WERI-Rb-1 (cell line): ENCODE results near the gene SLC5A10.

Source experiments
- DNase-seq: peaks from one replicate; pipeline ENCODE4 v3.0.0-alpha.2; 2020
- H3K27ac ChIP-seq: fragments of 250-450 bp; sonication (Bioruptor Pico); 2 replicates; pipeline ENCODE4 v1.5.1; 2020; ENCODE audit warnings: mild to moderate bottlenecking, moderate library complexity
- H3K27me3 ChIP-seq: fragments of 250-450 bp; sonication (Bioruptor Pico); 2 replicates; pipeline ENCODE4 v1.5.1; 2021; ENCODE audit warnings: mild to moderate bottlenecking, low read depth, moderate library complexity; ENCODE audit not compliant: insufficient read depth, severe bottlenecking
- H3K36me3 ChIP-seq: fragments of 250-450 bp; sonication (Bioruptor Pico); 2 replicates; pipeline ENCODE4 v1.5.1; 2020; ENCODE audit warnings: mild to moderate bottlenecking, moderate library complexity
- H3K4me3 ChIP-seq: 2 replicates; pipeline ENCODE4 v1.5.1; 2011; ENCODE audit warnings: low read depth, mild to moderate bottlenecking, control low read depth, low read length
- H3K9me3 ChIP-seq: fragments of 250-450 bp; sonication (Bioruptor Pico); 2 replicates; pipeline ENCODE4 v1.5.1; 2021; ENCODE audit warnings: mild to moderate bottlenecking, moderate library complexity; ENCODE audit not compliant: severe bottlenecking
- TF ChIP-seq, protein P1 (sequence below): IDR thresholded peaks from 2 replicates; pipeline ENCODE4 v1.5.1; 2011; ENCODE audit warnings: low read depth, mild to moderate bottlenecking, control low read depth, inconsistent platforms, low read length

The SLC5A10 gene

DNA sequence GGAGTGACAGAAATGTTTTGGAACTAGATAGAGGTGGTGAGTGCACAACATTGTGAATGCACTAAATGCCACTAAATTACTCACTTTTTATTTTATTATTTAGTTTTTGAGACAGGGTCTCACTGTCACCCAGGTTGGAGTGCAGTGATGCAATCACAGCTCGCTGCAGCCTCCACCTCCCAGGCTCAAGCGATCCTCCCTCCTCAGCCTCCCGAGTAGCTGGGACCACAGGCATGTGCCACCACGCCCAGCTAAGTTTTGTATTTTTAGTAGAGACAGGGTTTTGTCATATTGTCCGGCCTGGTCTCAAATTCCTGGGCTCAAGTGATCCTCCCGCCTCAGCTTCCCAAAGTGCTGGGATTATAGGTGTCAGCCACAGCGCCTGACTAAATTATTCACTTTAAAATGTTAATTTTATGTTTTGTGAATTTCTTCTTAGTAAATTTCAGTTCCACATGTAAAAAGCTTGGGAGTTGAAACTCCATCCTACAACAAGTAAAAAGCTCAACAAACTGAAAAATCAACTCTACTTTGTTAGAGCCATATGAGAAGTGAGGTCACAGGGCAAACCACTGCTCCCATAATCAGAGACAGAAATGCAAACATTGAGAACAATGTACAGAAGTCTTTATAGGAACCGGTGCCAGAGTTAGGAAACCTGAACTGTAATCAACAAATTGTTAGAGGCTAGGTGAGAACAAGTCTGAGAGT is 13.8 kb upstream of the SLC5A10 start:
- no peaks in the 10 kb centered on the region for H3K36me3 ChIP-seq
- no peak for DNase-seq

DNA sequence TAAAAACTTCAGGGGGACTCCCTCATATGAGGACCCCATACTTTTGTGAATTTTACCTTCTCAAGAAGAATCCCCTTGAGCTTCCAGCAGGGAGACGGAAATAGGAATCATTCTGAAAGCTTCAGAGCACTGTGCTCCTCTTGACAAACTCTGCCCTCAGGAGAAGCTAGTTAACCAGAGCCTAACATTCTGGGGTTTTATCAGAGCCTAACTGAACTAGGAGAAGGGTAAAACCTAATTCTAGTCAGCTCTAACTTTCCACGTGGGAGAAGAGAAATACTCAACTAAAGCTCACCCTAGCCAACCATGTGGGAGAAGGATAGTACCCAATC is 13.3 kb upstream of the SLC5A10 start:
- H3K27me3 ChIP-seq, result no peaks in the 10 kb centered on the region
- TF ChIP-seq, protein P1, sequence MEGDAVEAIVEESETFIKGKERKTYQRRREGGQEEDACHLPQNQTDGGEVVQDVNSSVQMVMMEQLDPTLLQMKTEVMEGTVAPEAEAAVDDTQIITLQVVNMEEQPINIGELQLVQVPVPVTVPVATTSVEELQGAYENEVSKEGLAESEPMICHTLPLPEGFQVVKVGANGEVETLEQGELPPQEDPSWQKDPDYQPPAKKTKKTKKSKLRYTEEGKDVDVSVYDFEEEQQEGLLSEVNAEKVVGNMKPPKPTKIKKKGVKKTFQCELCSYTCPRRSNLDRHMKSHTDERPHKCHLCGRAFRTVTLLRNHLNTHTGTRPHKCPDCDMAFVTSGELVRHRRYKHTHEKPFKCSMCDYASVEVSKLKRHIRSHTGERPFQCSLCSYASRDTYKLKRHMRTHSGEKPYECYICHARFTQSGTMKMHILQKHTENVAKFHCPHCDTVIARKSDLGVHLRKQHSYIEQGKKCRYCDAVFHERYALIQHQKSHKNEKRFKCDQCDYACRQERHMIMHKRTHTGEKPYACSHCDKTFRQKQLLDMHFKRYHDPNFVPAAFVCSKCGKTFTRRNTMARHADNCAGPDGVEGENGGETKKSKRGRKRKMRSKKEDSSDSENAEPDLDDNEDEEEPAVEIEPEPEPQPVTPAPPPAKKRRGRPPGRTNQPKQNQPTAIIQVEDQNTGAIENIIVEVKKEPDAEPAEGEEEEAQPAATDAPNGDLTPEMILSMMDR, result no peak
- no peak for DNase-seq

More for the DNA sequence above, 13.8 kb upstream of the SLC5A10 start:
- Histone ChIP-seq H3K4me3 (no peak overlapping the region), H3K9me3 (no peaks in the 10 kb centered on the region), H3K27me3 (no peaks in the 10 kb centered on the region), H3K27ac (no peak overlapping the region)
- TF ChIP-seq, protein P1, result no peak

DNA sequence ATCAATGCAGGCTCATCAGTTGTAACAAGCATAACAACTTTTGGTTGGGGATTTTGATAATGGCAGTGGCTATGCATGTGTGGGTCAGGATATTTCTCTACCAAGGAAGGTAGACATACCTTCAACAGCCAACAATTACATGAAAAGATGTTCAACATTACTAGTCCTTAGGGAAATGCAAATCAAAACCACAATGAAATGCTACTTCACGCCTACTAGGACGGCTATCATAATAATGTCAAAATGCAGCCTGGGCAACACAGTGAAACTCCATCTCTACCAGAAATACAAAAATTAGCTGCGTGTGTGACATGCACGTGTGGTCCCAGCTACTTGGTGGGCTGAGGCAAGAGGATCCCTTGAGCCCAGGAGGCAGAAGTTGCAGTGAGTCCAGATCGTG is 7.3 kb upstream of the SLC5A10 start:
- Histone ChIP-seq H3K36me3 (no peaks in the 10 kb centered on the region), H3K4me3 (no peak overlapping the region), H3K27me3 (no peaks in the 10 kb centered on the region), H3K27ac (no peak overlapping the region), H3K9me3 (no peaks in the 10 kb centered on the region)
- DNase-seq, result no peak
- TF ChIP-seq, protein P1, result no peak

More for the DNA sequence above, 13.3 kb upstream of the SLC5A10 start:
- Histone ChIP-seq H3K4me3 (no peak overlapping the region), H3K27ac (no peak overlapping the region), H3K9me3 (no peaks in the 10 kb centered on the region), H3K36me3 (no peaks in the 10 kb centered on the region)

DNA sequence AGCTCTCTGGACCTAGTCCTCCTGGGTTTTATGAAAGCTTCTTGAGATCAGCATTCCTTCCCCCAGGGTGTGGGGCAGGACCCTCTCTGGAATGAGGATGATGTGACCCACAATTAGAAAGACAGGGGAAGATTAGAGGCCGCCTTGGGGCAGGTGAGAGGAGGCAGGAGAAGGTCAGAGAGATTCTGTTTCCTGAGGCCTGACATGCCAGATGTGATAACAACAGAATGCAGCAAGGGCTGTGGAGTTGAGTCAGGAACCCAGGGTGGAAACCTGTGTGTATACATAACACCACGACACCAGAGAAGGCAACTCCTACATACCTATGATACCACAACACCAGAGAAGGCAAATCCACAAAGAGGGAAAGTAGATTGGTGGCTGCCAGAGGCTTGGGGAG is 5.4 kb upstream of the SLC5A10 start:
- TF ChIP-seq, protein P1, result no peak
- Histone ChIP-seq H3K27ac (no peak overlapping the region), H3K9me3 (no peaks in the 10 kb centered on the region), H3K36me3 (no peaks in the 10 kb centered on the region), H3K4me3 (no peak overlapping the region), H3K27me3 (no peaks in the 10 kb centered on the region)
- no peak for DNase-seq

DNA sequence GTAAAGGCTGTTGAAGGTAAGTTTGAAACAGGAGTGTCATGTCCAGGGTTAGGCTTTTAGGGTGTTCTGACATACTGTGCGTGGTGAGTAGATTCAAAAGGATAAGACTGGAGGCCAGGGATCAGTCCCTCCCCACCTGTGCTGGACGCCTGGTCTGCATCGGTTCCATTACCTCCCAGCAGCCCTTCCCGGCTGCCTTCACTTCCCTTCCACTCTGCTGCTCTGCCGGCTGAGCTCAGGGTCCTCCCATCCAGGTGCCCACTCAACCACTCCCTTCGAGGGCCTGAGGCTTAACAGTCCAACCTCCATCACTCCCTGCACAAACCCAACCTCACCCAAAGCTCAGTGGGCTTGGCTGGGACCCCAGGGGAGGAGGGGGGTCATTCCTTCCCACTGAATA is 4.1 kb upstream of the SLC5A10 start:
- Histone ChIP-seq H3K4me3 (no peak overlapping the region), H3K36me3 (no peaks in the 10 kb centered on the region), H3K27me3 (no peaks in the 10 kb centered on the region), H3K9me3 (no peaks in the 10 kb centered on the region), H3K27ac (no peak overlapping the region)
- TF ChIP-seq, protein P1, result no peak
- DNase-seq, result no peak

DNA sequence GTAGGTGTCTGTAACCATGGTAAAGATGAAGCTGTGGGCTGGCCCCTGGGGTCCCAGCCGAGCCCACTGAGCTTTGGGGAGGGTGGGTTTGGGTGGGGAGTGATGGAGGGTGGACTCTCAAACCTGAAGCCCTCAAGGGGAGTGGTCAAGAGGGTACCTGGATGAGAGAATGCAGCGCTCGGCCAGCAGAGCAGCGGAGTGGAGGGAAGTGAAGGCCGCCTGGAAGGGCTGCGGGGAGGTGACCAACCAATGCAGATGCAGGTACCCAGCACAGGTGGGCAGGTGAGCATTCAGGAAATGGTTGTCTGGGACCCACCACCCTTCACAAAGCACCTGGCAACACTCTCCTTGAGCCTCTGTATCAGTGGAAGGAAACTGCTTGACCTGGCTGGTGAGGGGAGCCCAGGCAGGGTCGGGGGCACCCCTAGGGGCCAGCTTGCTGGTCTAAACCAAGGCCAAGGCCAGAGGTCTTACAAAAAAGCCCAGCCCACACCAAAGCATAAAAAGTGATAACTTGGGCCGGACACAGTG is 3.4 kb upstream of the SLC5A10 start:
- Histone ChIP-seq H3K4me3 (no peak overlapping the region), H3K27ac (no peak overlapping the region), H3K27me3 (no peaks in the 10 kb centered on the region), H3K36me3 (no peaks in the 10 kb centered on the region), H3K9me3 (no peaks in the 10 kb centered on the region)
- TF ChIP-seq, protein P1, result no peak
- no peak for DNase-seq
